DMS114 treated with DMSO at 0.1 percent for 48 hours (cell line): ENCODE measurements around the gene FBXW12.

ENCODE experiments used
- DNase-seq: peaks from one replicate; lab custom pipeline; 2025; ENCODE audit not compliant: unreplicated experiment; lab: John Stamatoyannopoulos, UW

Gene FBXW12

DNA sequence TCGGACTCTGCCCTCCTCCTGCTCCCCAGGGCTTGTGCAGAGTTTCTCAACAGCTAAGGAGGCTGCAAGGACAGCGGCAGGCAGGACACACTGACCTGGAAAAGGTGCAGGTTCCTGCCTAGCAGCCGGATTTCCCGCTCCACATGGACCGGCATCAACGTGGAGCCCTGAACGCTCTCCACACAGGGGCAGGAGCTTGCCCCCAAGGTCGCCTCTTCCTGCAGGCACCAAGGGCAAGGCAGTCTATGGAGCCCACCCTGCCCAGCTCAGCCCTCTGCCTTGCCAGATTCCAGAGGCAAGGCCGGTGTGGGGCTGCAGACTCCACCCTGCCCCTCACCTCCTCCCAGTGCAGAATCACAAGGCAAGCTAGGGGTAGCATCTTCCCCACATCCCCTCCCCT is 47.1 kb downstream of the FBXW12 start:
- DNase-seq: no peak

DNA sequence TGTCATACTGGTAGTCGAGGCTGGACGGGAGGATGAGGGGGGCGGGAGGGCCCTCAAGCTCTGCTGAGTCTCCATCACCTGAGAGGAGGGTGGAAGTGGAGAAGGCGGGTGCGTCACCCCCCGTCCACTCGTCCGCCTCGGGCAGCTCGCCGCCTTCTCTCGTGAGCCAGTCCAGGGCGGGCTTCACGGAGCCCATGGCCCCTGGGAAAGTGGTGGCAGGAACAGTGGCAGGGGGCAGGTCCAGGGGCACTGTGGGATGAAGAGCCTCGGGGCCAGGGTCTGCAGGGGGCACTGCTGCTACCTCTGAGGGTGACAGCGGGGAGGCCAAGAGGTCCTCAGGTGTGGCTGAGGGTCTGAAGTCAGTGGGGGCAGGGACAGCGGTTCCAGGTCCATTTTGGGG is 47.6 kb downstream of the FBXW12 start:
- no peak for DNase-seq

DNA sequence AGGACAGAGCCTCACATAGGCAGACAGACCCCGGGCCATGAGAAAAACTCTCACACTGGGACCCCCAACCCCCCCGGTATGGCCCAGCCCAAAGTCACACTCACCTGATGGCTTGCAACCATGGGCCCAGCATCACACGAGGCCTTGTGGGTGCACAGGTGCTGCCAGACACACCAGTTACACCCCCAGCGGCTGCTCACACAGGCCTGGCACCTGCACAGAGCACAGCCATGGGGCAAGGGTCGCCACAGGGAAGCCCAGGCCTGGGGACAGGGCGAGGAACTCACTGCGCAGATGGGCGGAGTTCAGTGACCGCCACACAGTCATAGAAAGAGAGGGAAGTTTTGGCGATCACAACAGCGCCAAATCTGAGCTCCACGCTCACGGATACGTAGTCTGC is 48.5 kb downstream of the FBXW12 start:
- DNase-seq: no peak

DNA sequence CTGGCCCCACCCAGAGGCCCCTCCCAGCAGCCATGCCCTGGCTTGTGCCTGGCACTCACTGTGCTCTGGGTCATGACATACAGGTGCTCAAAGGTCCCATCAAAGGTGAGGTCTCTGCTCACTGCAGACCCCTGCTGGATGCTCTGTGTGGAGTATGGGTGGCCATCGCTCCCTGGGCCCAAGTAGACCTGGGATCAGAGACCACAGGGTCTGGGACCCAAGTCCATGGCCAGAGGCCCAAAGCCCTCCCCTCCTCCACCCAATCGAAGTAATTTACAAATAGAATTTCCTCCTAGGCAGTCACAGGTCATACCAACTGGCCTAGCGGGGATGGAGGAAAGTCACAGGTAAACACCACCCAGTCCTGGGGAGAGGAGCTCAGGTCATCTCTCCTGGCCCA is 50.3 kb downstream of the FBXW12 start:
- no peak for DNase-seq

DNA sequence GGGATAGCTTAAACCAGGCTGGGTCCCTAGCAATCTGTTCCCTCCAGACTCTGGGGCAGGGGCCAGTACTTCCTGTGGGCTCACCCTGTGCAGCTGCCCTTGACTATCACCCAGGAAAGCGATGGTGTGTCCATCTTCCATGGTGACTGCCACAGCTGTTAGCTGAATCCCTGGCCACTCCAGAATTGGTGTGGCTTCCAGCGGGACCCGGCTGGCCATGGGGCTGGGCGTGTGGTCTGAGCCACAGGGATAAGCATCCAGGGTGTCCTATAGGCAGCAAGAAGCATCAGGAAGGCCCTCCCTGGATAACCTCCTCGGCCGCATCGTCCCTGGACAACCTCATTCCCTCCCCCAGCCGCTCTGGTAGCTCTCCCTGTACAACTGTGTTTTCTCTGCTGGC is 50.7 kb downstream of the FBXW12 start:
- DNase-seq: no peak

DNA sequence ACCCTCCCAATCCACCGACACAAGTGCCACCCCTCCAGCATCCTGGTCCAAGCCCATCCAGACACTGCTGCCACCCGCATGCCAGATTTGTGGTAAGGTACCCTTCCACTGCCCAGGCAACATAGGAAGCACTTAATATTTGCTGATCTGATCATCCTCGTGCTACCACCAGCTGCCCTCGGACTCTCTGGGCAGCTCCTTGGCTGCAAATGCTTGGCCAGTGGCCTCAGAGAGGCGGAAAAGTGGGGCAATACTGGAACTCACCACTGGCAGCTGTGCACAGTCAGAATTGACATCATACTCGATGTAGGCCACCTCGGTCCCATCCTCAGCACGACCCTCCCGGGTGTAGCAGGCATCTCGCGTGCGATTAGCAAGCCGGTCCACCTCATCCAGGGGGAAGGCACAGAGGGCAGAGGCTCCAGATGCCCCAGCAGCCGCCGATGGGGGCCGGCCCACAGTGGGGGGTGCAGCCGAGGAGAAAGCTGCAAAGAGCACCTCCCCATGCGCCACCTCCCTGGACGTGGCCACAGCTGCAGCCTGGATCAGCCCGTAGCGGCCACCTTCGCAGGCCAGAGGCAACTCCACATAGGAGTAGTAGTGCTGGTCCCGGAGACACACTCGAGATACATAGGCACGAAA is 51.3 kb downstream of the FBXW12 start:
- DNase-seq: no peak

DNA sequence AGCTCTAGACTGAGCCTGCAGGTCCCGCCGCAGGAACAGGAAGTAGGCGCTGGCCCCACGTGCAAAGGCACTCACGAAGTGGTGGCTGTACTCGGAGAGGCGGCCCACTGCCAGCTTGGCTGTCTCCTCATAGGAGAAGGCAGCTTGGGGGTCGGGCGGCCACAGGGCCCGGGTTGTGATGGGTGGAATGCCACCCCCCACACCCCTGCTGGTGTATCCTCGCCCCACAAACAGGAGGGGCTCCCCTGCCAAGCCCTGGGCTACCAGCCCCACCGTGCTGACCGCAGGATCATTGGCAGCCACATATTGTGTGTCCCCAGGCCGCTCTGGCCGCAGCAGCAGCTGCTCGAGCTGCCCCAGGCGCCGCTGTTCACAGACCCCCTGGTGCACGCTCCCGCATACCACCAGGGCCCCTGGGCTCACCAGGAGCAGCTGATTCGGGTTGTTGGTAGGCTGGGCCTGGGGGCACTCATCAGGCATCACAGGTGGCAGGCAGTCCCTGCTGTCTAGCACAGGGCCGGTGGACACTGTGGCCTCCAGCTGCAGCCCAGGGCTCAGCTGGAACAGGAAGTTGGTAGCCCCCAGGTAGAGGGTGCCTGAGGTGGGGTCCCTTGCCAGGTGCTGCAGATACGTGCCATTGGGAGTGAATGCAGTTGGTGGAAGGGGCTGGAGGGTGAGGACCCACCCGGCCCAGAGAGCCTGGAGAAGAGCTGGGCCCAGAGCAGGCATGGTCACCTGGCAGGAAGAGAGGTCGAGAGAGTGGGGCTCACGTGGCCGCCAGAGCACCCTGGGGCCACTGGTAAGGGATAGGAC is 52.1 kb downstream of the FBXW12 start:
- DNase-seq: no peak

DNA sequence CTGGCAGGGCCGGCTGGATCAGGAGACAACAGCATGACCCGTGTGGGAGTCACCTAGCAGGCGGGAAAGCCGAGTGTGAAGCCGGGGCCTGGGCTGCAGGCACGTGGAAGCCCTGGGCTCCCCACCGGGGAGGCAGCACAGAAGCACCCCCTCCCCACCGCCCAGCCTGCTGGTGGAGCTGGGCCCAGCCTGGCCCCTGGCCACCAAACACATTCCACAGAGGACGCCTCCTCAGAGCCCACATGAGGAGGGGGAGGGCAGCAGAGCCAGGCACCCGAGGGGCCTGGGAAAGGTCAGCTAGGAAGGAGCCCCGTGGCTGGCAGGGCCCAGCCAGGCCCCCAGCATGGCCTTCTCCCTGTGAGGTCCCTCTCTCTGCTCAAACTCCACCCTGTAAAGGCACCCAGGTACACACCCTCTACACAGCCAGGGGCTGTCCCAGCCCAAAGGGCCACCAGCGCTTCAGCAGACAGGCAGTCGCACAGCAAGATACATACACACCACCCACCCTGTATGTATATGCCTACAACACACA is 53.3 kb downstream of the FBXW12 start:
- DNase-seq: no peak

DNA sequence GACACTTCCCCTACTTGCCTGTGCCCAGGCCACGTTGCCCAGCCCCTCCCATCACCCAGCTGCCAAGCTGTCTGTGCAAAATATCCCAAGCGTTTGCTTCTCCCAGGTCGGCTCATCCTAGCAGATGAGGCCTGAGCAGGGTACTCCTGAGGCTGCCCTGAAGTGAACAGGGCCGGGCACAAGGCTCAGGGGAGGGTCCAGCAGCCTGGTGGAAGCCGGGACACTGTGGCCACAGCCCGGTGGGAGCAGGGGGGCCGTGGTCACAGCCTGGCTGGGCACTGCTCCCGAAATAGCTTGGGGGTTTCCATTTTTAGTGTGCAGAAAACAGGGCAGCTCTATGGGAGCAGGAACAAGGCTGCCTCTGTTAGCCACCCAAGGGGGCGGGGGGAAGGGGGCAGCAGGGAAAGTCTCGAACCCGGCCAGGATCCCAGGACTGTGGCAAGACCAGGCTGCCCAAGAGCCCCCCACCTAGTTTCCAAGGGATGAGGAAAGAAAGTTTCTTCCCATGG is 54.4 kb downstream of the FBXW12 start:
- DNase-seq: no peak

DNA sequence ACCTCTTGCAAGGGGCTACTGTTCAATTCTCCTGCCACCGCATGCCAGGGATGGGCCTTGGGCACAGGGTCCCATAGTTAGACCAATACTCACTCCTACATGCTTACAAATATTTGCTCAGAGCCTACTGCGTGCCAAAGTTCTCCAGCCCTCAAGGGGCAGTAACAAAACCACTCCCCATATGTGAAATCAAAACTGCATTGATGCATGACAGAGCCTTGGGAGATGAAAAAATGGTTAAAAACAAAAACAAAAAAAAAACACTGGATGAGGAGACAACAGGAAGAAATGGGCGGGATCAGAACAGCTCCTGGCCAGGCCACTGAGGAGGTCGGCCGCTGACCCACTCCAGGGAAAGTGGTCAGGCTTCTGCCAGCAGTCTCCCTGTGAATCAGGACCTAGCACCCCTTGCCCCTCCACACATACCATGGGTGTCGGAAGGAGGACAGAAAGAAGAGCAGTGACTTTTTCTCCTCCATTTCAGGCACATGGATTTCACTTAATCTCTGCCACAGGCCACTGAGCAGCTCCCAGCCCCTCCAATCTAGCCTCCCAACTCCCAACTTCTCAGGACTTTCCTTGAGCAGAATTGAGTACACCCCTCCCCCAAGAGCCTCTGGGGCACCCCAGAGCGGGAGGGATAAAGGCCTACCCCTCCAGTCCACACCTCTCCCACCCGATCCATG is 55.1 kb downstream of the FBXW12 start:
- DNase-seq: no peak

DNA sequence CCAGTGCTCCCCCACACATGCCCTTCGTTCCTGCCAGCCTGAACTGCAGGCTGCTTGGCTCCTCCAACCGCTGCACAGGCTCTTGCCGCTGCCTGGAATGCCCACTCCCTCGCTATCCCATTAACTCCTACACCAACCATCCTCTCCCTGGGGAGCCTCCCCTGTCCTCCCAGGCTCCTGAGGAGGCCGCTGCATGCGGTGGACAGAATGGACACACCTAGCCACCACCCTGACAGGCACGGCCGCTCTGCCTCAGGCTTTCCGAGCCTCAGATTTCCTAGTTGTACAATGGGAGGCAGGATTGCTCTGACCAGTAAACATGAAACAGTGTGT is 55.6 kb downstream of the FBXW12 start:
- DNase-seq: no peak

DNA sequence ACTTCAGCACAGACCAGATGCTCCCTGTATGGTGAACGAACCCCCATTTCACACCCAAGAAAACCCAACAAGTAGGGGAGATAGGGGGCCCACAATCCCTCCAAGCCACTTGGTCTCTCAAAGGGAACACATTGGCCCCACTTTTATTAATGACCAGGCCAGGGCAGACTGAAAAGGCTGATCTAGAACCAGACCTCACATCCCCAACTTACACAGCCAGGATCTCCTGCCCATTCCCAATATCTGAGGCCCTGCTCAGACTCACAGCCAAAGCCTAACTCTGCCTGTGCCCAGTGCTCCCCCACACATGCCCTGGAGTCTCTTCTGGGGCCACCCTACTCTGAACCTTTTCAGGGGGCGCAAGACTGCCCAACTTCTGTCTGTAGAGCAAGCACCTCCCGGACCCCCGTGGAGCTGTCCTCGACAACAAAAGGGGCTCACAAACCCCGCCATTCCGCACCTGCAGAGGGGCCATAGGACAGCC is 56.1 kb downstream of the FBXW12 start:
- no peak for DNase-seq

DNA sequence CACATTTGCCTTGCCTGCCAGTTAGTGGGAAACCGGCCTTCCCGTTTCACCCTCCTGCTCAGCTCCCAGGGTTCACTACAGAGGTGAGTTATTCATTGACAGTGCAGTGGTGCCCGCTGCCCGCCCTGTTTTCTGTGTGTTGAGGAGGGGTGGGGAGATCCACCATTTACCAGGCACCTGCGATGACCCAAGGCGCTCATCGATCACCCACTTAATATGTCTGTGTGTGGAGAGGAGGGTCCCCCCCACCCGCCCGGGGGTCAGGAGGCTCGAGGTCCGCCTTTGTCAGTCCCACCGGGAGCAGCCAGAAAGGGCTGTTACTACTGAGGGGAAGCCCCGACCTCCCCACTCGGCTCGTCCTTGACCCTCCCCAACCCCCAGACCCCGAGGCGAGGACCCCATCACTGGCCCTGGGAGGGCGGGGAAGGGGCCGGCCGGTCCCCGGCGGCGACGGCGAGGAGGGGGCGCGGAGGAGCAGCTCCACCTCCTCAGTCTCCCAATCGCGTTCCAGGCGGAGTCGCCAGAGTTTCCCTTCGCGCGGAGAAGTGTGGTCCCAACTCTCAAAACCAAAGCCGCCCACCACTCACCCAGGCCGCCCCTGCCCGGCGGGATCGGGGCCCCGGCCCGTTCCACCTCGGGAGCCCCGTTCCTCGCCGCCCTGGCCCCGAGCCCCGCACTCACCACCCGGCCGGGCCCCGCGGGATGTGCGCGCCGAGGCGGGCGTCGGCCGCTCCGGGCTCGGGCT is 56.7 kb downstream of the FBXW12 start:
- DNase-seq: no peak

DNA sequence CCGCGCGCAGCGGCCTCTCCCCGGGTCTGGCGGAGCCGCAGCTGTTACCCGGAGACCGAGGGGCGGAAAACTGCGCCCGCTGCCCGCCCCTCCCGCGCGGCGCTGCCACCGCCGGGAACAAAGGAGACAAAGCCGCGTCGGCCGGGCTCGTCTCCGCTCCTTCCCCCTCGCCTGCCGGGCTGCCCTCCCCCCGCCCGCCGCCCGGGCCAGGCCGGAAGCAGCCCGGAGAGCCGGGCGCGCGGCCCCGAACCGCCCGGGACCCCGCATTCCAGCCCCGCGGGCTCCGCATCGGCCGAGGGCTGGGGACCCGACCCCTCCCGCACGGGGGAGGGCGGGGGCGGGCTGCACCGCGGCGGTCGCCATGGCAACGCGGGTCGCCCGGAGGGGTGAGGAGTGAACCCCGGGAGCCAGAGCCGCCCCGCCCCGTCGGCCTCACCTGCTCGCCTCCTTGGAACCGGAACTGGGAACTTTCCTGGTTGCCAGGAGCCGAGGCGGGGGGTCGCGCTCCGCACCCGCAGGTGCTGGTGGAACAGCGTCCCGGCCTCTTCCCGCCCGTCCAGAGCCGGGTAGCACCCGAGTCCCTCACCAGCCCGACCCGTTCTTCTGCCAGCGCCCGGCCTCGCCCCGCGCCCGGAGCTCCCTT is 57.4 kb downstream of the FBXW12 start:
- no peak for DNase-seq

DNA sequence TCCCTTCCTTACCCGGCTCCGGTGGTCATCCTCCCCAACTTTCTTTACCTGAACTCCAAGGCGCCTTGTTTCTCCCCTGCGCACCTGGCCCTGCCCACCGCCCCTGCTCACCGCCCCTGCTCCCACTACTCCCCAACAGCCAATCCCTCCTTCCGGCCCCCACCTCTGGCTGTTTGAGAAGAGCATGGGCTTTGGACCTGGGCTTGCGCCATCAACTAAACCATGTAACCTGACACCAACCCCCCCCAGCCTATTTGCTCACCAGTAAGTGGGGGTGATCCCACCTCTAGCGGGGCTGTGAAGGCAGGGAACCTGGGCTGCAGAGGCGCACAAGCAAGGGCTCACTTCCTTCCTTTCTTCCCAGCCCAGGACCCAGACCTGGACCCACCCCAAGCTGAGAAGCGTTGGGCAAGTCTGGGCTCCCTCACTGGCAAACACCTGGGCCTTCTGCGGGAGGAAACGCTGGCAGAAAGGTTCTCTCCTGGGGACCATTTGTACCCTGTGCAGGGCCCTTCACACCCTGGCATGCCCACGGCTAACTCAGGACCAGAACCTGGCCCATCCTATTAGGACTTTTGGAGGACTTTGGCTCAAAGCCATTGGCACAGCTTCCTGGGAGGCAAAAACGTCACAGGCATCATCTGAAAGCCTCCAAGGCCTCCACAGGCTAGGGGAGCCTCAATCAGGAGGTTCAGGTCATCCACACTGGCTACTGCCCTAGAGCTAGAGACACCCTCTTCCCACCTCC is 58.1 kb downstream of the FBXW12 start, which contains the start of gene PLXNB1:
Gene PLXNB1 (minus strand): TSS at position 127 of the 748 bp plus-strand sequence. CDS start 5,475 bp downstream, outside the sequence.
- no peak for DNase-seq

DNA sequence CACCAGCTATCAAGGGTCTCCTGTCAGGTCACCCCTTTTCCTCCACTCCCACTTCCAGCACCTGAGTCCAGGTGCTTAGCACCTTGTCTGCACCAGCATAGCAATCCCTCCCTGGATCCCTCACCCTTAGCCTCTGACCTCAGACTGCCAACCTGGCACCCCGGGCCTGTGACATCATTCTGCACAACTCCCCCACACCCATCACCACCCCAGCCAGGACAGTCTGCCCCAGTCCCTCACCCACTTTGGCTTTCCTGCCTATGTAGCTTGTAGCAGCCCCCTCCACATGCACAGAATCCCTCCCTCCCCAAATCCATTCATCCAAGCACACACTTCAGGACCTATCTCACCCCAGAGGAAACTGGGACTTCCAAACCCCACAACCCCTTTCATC is 58.7 kb downstream of the FBXW12 start:
- DNase-seq: no peak

DNA sequence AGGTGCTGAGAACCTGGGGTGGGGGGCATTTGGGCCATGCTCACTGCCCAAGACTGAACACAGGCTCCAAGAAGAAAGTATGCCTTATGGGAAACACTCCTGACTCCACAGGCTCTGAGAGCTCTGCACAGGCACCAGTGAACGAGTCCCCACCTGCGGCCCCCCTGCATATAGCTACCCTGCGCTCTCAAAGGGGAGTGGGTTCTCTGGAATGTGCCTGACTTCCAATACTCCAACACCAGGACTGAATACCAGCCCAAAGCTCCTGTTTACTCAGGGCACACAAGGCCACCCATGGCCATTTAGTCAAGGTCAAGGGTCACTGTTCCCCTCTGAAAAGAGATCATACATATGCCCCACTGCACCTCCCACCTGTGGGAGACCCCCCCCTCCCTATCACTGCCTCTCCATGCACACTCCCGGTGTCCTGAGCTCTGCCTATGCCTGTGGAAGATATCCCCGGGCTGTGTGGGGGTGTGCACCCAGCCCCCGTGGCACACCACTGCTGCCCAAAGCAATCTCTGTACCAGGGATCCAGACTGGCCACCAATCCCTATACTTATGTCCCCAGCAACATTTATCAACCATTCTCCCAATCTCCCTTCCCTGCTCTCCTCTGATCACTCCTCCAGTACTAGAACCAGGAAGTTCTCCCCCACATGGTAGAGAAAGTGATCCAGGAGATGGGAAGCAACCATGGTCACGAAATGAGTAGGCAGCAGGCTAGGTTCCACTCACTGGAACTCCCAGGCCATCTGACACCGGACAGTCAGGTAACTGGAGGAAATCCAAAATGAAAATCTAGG is 59.4 kb downstream of the FBXW12 start:
- DNase-seq: no peak

DNA sequence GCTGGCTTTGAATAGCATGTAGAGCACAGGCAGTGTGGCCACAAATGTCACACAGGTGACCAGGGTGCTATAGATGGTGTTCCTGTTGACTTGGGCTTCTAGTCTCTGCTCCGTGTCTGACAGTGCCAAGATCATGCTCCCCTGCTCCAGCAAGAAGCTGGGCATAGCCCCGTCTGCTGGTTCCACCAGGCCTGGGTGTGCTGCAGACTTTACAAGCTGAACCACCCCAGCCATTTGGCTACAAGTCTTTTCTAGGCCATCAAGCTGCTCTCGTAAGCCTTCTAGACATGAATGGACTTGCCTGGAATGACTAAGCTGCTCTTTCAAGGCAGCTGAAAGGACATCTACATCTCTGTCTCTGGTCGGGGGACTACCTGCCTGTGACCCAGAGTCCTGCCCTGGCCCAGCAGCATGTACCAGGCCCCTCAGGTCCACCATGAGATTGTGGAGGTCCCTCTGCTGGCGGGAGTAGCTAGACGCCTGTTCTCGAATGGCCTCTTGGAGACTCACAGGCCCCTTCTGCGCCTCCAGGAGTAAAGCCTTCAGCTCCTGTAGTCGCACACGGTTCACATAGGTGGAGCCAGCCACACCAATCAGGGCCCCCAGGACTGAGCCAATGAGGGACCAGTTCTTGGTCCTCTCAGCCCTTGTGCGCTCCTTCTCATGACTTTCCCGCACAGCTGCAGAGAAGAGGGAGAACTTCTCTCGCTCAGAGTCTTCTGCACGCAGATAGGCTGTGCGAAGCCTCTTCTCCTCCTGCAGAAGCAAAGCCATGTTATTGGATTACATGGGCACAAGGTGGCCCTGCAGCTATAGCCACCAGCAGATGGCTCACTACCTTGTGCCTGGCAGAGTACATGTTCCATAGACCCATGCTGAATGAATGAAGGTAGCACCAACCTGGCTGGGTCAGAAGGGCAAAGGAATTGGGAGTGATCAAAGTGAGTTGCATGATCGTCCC is 60.7 kb downstream of the FBXW12 start:
- DNase-seq: no peak
